Stromal cell of bone marrow (primary cell): ENCODE measurements around the gene RANBP6.
"Not testable (repeated sequence)": the region's sequence is repeated elsewhere in the genome, so short reads cannot be mapped to it uniquely, and the experiment has no call there.

ENCODE experiments used
- DNase-seq: peaks from one replicate; pipeline ENCODE4 v3.0.0-alpha.2; 2012; ENCODE audit warnings: low read depth

RANBP6 gene

GRCh38 chr9:6015278-6016157 is at the start of gene RANBP6:
RANBP6 (minus strand) TSS chr9:6015624; CDS start chr9:6015607, 17 bp downstream.
- peak; percentile 71 for DNase-seq

DNA sequence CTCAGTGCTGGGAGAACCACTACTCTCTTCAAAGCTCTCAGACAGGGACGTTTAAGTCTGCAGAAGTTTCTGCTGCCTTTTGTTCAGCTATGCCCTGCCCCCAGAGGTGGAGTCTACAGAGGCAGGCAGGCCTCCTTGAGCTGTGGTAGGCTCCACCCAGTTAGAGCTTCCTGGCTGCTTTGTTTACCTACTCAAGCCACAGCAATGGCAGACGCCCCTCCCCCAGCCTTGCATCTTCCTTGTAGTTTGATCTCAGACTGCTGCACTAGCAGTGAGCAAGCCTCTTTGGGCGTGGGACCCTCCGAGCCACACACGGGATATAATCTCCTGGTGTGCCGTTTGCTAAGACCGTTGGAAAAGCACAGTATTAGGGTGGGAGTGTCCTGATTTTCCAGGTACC is 47.7 kb upstream of the RANBP6 start:
- not testable (repeated sequence) for DNase-seq

GRCh38 chr9:6055666-6056065 is 40.2 kb upstream of the RANBP6 start:
- no peak for DNase-seq

GRCh38 chr9:6055216-6055615 is 39.8 kb upstream of the RANBP6 start:
- peak; percentile 82 for DNase-seq

GRCh38 chr9:6054280-6055099 is 39.1 kb upstream of the RANBP6 start:
- DNase-seq, result peak; percentile 52

GRCh38 chr9:6052293-6052919 is 37.0 kb upstream of the RANBP6 start:
- no peak for DNase-seq

DNA sequence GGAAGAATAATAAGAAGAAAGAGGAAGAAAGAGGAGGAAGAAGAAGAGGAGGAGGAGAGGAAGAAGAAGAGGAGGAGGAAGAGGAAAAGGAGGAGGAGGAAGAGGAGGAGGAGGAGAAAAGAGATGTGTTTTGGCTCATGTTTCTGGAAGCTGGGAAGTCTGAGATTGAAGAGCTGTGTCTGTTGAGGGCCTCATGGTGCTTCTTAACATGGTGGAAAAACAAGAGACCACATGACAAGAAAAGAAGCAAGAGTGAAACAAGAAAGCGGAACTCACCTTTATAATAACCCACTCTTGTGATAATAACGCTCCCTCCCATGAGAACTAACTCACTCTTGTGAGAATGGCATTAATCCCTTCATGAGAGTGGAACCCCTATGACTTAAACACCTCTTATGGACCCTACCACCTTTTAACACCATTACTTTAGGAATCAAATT is 36.1 kb upstream of the RANBP6 start:
- no peak for DNase-seq

- no peak for DNase-seq
Measured at GRCh38 chr9:6049798-6050197, 34.4 kb upstream of the RANBP6 start.

DNA sequence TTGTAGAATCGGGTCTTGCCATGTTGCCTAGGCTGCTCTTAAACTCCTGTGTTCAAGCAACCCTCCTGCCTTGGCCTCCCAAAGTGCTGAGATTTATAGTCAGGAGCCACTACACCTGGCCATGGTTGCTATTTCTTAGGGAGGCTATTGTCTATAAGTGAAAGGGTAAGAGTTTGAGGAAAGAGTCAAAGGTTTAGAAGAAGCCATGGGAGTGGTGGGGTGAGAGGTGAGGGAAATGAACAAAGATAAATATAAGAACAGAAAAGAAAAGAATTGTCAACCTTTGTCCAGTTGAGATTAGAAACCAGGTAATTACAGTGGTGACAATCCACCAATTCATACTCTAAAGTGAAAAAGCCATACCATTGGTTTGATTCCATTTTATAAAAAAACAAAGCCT is 32.6 kb upstream of the RANBP6 start:
- DNase-seq, result no peak

DNA sequence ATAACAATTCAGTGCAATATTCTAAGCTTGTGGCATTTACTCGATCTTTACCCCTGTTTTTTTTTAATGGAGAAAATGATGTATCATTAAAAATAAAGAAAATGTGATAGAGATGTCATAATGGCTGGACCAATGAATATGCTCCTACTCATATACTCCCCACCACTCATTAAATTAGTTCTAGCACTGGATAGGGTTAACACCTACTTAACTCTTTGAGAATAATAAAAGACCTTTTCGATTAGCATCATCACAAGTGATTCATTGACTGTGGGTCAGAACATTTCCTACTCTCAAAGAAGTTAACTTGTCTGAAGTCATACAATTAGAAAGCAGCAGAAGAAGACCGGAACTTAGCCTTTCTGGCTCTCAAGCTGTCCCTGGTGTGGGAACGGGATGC is 31.6 kb upstream of the RANBP6 start:
- DNase-seq, result no peak

GRCh38 chr9:6045364-6045763 is 29.9 kb upstream of the RANBP6 start:
- DNase-seq, result no peak

- DNase-seq, result no peak
Measured at GRCh38 chr9:6040077-6040476, 24.7 kb upstream of the RANBP6 start.

DNA sequence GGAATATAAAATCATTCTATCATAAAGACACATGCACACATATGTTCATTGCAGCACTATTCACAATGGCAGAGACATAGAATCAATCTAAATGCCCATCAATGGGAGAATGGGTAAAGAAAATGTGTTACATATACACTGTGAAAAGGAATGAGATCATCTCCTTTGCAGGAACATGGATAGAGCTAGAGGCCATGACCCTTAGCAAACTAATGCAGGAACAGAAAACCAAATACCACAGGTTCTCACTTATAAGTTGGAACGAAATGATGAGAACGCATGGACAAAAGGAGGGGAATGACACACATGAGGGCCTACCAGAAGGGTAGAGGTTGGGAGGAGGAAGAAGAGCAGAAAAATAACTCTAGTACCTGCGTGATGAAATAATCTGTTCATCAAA is 21.0 kb upstream of the RANBP6 start:
- DNase-seq, result no peak

DNA sequence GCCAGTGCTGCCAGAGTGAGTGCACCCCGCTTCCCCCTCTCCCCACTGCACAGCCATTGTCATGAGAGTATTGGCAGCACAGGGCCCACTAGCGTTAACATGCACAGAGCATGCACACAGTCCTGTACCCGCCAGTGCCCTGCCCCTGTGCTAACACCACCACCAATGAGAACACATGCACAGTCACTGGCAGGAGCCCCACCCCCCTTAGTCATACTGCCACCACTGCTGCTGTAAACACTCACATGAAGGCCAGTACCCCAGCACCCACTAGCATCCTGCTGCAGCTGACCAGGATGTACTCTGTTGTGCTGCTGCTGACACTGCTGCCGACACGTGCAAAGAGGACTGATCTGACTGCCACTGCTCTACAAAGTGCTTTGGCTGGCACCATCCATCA is 19.5 kb upstream of the RANBP6 start:
- no peak for DNase-seq

- no peak for DNase-seq
Measured at GRCh38 chr9:6029604-6030274, 14.3 kb upstream of the RANBP6 start.

DNA sequence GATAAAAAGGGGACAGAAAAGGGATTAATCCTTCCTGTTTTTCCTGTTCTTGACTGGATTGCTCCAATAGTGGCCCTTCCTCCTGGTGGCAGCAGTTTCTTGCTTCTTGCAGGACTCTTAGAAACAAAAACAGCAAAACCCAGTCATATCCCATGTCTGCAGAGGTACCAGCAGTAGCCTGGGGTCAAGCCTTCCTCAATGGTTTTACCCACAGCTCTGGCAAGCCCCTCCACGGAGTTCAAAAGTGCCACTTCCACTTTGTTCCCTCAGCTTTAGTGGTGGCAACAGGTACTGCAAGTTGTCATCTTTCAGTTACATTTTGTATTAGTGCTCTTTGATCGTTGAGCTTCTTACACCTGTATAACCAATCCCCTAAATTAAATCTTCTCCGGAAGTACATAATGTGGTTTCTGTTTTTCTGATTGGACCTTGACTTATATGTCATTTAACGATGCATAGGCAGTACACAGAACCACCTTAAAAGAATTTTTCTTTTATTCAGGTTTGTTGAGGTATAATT is 8.7 kb upstream of the RANBP6 start:
- no peak for DNase-seq

GRCh38 chr9:6016975-6017374 is 1.6 kb upstream of the RANBP6 start:
- DNase-seq, result not testable (repeated sequence)

DNA sequence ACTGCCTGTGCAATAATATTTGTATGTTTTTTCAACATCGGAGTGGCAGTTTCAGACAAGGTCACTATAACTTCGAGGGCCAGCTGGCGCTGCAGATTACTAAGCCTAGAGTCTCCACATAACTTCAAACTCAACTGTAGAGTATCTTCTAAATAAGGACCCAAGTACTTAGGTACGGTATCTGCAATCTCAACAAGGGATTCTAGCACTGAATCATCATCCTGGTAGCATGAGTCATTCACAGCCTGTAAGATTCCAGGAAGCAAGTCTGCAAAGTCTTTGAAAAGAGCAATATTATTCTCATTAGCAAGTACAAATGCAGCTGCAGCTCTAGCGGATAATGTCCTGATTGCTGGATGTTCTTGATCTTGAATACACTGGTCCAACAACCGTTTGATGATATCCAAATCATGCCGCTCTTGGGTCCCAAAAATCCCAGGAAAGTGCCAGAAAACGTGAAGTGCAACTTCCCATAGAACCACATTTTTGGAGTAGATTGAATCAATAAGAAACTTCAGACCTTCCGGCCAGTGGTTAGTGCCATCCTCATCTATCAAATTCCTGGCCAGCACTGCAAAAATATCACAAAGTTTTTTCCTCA is 654 bp downstream of the RANBP6 start:
- DNase-seq, result no peak

DNA sequence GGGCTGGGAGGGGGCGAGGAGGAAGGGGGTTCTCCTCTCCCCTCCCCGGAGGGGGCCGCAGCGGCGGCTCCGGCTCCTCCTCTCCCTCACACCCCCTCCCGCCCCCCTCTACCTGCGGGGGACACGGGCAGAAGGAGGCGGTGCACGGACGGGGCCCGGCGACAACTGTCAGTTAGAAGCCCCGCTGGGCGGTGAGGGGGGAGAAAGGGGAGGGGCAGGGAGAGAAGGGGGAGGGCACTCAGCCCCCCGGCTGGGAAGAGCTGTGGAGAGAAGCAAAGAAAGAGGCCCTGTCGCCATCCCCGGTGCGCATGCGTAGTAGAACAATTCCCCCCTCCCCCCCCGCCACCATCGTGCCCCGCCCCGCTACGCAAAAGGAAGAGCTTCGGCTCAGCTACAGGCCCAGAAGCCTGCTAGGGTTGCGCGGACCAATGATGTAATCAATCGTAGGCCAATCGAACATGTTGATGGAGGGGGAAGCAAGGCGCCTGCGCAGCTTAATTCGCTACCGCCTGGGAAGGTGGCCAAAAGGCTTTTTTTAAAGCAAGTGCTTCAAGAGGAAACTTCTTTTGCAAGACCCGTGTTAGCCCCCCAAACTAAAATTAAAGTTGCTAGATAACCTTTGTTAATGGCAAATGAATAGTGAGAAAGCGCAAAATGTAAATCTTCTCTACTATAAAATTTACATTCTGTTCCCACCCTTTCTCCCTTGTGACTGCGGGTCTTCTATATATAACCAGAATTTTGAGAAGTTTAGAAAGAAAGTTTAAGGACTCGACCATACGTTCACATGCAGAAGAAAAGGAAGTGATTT is 7.0 kb downstream of the RANBP6 start:
- peak; percentile 98 for DNase-seq

DNA sequence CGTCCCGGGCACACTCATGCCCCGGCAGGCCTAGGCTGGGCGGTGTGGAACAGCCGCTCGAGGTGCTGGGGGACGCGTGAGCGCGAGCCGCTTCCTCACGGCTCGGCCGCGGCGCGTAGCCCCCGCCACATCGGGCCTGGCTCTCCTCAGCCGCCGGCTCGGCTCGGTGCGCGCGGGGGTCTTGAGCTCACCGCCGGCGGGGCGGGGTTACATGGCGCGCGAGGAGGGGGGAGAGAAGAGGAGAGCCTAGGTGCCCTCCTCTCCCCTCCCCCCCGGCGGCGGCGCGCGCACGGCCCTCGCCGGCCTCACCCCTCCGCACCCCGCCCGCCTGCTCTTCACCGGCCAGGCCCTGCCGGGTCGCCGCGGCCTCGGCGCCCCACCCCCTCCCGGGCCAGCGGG is 7.7 kb downstream of the RANBP6 start:
- DNase-seq, result no peak
